Left lung (tissue), 10 donors: ENCODE data around the gene PLBD2. TPM values are rescaled to one million over a fixed set of nuclear protein-coding genes. Genes with fewer than 3 reads are reported as not detected.

Source experiments
- ATAC-seq: fragments of 200-7000 bp; cut with Tn5 transposase; one replicate; pipeline ENCODE4 v1.9.1; 2020; ENCODE audit warnings: moderate library complexity
- DNase-seq, 4 donors: peaks; one replicate each; pipeline ENCODE4 v3.0.0-alpha.2; 2013 to 2020
- H3K27ac ChIP-seq, 2 donors: fragments of 200-600 bp; sonication (generic) in 1 of 2; one replicate each; pipeline versions ENCODE4 v1.5.0 to v1.8.0; 2020 to 2021
- H3K27me3 ChIP-seq, 2 donors: fragments of 200-600 bp; sonication (generic) in 1 of 2; one replicate each; pipeline versions ENCODE4 v1.5.0 to v1.8.0; 2020 to 2021
- H3K36me3 ChIP-seq, 2 donors: fragments of 200-600 bp; sonication (generic) in 1 of 2; one replicate each; pipeline versions ENCODE4 v1.5.0 to v1.8.0; 2020 to 2021
- H3K4me1 ChIP-seq, 2 donors: fragments of 200-600 bp; one replicate each; pipeline ENCODE4 v1.8.0; 2021
- H3K4me3 ChIP-seq, 2 donors: fragments of 200-600 bp; sonication (generic) in 1 of 2; one replicate each; pipeline versions ENCODE4 v1.5.0 to v1.8.0; 2020 to 2021; ENCODE audit warnings: mild to moderate bottlenecking in 1 of 2
- H3K9me3 ChIP-seq, 2 donors: fragments of 200-600 bp; sonication (generic) in 1 of 2; one replicate each; pipeline versions ENCODE4 v1.5.0 to v1.8.0; 2020 to 2021
- intact Hi-C, 2 donors: fragments of 100-400 bp; cut with DNase I; formaldehyde crosslinking; loops; one replicate each; pipeline versions ENCODE4 v1.11.2 to v1.14.2; 2022
- polyA plus RNA-seq, 6 donors: library from polyadenylated mRNA; unstranded; fragments of 120-200 nt; gene quantifications; one replicate each; pipeline ENCODE4 v1.2.1, GENCODE V29; 2013; ENCODE audit not compliant: insufficient read length in 6 of 6
- total RNA-seq, 2 donors: library from RNA; stranded (reverse); fragmentation: NEBNext Ultra II Directional; extraction: Animal tissue kit (Norgen Biotek cat#: 25700); gene quantifications; one replicate each; pipeline ENCODE4 v1.2.1, GENCODE V29; 2021
- TF ChIP-seq, protein P1 (sequence below), 2 donors: fragments of 200-600 bp; sonication (generic) in 1 of 2; IDR thresholded peaks; one replicate each; pipeline versions ENCODE4 v1.5.0 to v1.8.0; 2021; ENCODE audit warnings: antibody characterized with exemption in 2 of 2
- donor health status: DM: no; HTN: yes; CAD: no.
- donor health status: DM: no; HTN: no; CAD: no.

Gene PLBD2
- total and polyA plus RNA-seq, 8 donors = 17.7 to 75.0 (median 20.7) TPM

DNA sequence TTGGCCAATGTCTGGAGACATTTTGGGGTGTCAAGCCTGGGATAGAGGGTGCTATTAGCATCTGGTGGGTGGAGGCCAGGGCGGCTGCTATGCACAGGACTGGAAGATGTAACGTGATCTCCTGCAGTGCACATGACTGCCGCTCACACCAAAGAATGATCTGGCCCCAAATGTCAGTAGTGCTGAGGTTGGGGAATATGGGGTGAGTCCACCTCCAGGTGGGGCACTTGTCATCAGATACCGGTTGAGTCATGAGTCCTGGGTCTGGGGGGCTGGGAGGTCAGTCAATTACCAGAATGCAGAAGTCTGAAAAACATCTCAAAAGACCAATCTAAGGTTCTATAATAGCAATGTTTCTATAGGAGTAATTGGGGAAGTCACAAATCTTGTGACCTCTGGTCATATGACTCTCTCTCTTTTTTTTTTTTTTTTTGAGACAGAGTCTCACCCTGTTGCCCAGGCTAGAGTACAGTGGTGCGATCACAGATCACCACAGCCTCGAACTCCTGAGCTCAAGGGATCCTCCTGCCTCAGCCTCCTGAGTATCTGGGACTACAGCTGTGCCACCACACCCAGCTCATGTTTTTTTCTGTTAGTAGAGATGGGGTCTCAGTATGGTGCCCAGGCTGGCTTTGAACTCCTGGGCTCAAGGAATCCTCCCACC is 57.8 kb downstream of the PLBD2 start:
- Histone ChIP-seq H3K27me3 (peaks cover 0 to 3% of the 10 kb centered on the region in 2 donors), H3K9me3 (no peaks in the 10 kb centered on the region), H3K4me1 (peaks cover 0 to 21% of the 10 kb centered on the region in 2 donors), H3K36me3 (no peaks in the 10 kb centered on the region), H3K27ac (peak overlapping the region; percentile 17 to 53), H3K4me3 (no peak overlapping the region)
- intact Hi-C loops = no loop called here
- peak; percentile 64 for ATAC-seq
- DNase-seq = peak in 1 of 4 donors; percentile 64
- TF ChIP-seq, protein P1, sequence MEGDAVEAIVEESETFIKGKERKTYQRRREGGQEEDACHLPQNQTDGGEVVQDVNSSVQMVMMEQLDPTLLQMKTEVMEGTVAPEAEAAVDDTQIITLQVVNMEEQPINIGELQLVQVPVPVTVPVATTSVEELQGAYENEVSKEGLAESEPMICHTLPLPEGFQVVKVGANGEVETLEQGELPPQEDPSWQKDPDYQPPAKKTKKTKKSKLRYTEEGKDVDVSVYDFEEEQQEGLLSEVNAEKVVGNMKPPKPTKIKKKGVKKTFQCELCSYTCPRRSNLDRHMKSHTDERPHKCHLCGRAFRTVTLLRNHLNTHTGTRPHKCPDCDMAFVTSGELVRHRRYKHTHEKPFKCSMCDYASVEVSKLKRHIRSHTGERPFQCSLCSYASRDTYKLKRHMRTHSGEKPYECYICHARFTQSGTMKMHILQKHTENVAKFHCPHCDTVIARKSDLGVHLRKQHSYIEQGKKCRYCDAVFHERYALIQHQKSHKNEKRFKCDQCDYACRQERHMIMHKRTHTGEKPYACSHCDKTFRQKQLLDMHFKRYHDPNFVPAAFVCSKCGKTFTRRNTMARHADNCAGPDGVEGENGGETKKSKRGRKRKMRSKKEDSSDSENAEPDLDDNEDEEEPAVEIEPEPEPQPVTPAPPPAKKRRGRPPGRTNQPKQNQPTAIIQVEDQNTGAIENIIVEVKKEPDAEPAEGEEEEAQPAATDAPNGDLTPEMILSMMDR (IDR thresholded peaks at IDR 0.05) = no peak

DNA sequence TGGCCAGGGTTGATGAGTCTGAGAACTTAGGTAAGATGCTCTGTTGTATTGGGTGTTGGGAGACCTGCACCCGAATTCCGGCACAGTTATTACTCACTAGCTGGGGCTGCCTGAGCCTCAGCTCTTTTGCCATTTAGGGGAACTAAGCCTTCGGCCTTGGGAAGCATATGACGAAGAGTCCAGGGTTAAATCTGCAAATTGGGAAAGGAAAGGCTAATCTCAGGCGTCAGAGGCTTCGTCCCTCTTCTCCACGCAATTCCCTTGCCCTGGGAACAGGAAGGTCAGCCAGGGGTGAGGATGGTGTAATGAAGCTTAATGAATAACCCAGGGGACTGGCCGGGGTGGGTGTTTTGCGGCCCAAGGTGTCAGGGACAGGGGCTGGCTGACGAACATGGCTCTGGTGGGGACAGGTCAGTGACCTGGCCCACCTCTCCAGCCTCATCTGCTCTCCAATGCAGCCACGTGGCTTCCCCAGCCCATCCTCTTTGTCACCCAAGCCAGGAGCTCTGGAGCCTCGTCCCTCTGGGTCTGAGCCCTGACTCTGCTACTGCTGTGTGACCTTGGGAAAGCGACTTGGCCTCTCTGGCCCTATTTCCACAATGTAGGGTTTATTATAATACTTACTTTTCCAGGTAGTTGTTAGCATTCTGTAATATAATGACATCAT is 60.0 kb downstream of the PLBD2 start:
- peak; percentile 22 for ATAC-seq
- no peak overlapping the region for H3K27ac ChIP-seq

GRCh38 chr12:113420996-113421595 is 62.7 kb downstream of the PLBD2 start:
- ATAC-seq (no peak), DNase-seq (peak in 1 of 4 donors; percentile 68)
- Histone ChIP-seq H3K9me3 (no peaks in the 10 kb centered on the region), H3K27me3 (peaks cover 0 to 3% of the 10 kb centered on the region in 2 donors), H3K4me1 (peaks cover 8 to 50% of the 10 kb centered on the region in 2 donors), H3K36me3 (no peaks in the 10 kb centered on the region), H3K27ac (no peak overlapping the region), H3K4me3 (no peak overlapping the region)
- TF ChIP-seq, protein P1 (IDR thresholded peaks at IDR 0.05) = no peak
- intact Hi-C loops = loop anchor here in 1 of 2 donors (10.0 kb wide), 2 partner anchors 106 to 226 kb away; no protein-coding TSS in a partner anchor

More for the DNA sequence above, 60.0 kb downstream of the PLBD2 start:
- Histone ChIP-seq H3K4me3 (no peak overlapping the region), H3K9me3 (no peaks in the 10 kb centered on the region), H3K27me3 (peaks cover 0 to 3% of the 10 kb centered on the region in 2 donors), H3K36me3 (no peaks in the 10 kb centered on the region), H3K4me1 (peaks cover 8 to 42% of the 10 kb centered on the region in 2 donors)
- peak in 1 of 4 donors; percentile 67 for DNase-seq
- intact Hi-C loops = no loop called here
- TF ChIP-seq, protein P1 (IDR thresholded peaks at IDR 0.05) = no peak

DNA sequence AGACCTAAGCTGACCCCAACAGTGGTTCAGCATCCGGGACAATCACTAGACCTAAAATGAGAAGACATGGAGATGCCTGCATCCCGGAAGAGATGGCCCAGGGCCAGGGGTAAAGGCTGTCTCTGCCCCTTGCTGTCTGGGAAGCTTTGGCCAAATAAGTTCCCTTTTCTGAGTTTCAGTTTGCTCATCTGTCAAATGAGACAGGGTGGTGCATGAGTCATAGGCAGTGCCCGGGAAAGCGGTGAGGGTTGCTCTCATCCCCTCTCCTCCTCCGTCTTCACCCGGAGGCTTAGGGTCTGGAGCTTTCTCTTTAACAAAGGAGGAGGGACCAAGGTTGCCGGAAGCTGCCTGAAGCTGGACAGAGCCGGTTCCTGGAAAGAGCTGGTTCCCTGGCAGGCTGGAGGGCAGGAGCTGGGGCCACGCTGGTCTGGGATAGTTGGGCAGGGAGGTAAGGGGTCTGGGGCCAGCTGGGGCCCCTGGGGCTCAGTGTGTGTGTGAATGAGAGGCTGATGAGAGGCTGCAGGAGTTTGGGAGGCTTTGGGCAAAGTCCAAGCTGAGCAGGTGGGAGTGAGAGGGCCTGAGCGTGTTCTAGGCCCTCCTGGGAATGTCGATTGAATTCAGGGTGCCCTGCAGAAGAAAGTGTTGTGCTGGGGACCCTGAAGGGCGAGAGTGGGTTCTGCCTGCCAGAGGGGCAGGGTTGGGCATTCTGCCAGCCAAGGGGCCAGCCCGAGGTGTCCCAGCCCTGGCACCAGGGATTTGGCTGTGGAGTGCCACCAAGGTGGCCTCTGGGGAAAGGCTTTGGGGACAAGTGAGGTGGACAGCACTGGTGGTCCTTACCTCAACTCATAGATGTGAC is 63.9 kb downstream of the PLBD2 start, which contains the start of gene SDSL:
TSS of gene SDSL (plus strand) at position 351 of the 856 bp plus-strand sequence. CDS start 5,603 bp downstream, outside the sequence.
- Histone ChIP-seq H3K36me3 (no peaks in the 10 kb centered on the region), H3K4me3 (peak within 1 kb of the TSS; percentile 41 to 59), H3K4me1 (peaks cover 8 to 44% of the 10 kb centered on the region in 2 donors), H3K27ac (peak within 1 kb of the TSS; percentile 71 to 78), H3K27me3 (peaks cover 0 to 3% of the 10 kb centered on the region in 2 donors), H3K9me3 (no peaks in the 10 kb centered on the region)
- TF ChIP-seq, protein P1 (IDR thresholded peaks at IDR 0.05) = no peak
- ATAC-seq (peak; percentile 95), DNase-seq (peak; percentile 32 to 89 (median 70))
- intact Hi-C loops = loop anchor here in 1 of 2 donors (10.0 kb wide), 2 partner anchors 107 to 227 kb away; no protein-coding TSS in a partner anchor
